OCI-LY7 (cell line): ENCODE results near the gene PXDN.

ENCODE experiments used
- CTCF ChIP-seq: fragments of 200-600 bp; sonication (generic); conservative IDR thresholded peaks from 2 replicates; pipeline ENCODE4 v1.5.1; 2014; ENCODE audit warnings: mild to moderate bottlenecking, antibody characterized with exemption, low read length, moderate library complexity, mixed read lengths
- EZH2phosphoT487 ChIP-seq: fragments of 200-600 bp; sonication (generic); IDR thresholded peaks from 2 replicates; pipeline ENCODE4 v1.6.1; 2018; ENCODE audit warnings: low read depth, borderline replicate concordance, mild to moderate bottlenecking, mixed run types, antibody characterized with exemption, low read length, moderate library complexity, mixed read lengths

- TF ChIP-seq CTCF = no peak
- no peak for TF ChIP-seq EZH2phosphoT487
These were observed 36.4 kb upstream of the PXDN start for GRCh38 chr2:1780693-1781092.
